ENCODE results near the gene ADAP2.

DNA sequence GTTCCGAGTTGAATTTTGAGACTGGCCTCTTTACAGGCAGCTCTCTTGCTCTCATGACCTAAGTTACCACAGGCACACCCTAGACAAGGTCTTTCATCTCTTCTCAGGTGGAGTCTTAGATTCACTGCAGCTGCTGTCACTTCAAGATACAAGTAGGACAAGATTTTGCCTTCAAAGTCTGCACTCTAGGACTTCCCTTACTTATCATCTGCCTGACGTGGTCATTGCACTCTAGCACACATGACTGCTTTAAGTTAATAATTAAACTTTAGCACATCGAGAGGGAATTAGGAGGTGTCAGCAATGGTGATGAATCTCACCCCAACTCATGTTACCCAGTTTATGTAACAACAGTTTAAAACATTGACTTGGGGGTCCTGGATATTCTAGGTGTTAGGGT lies 74.7 kb downstream of the ADAP2 start:
- TF ChIP-seq POLR2A (IDR thresholded peaks at IDR 0.05) = no peak
- no peak for TF ChIP-seq POLR2AphosphoS5 (IDR thresholded peaks at IDR 0.05)
